Activated naive CD8-positive, alpha-beta T cell treated with anti-CD3 and anti-CD28 coated beads, Interleukin-2, amount 10 ng/mL, durations not matched to agents 7 days and 5 days (primary cell): Measurements from ENCODE around the gene C10orf95. TPM values are rescaled to one million over a fixed set of nuclear protein-coding genes. Genes with fewer than 3 reads are reported as not detected.
"Not testable (repeated sequence)": the region's sequence is repeated elsewhere in the genome, so short reads cannot be mapped to it uniquely, and the experiment has no call there.

ENCODE experiments used
- ATAC-seq: fragments of 150-1000 bp; cut with Tn5 transposase; one replicate; pipeline ENCODE4 v1.10.0; 2021; ENCODE audit warnings: low read depth, moderate library complexity
- POLR2A ChIA-PET: fragments of 350-600 bp; sonication (Branson Sonifier 250); formaldehyde crosslinking; loops from one replicate; lab custom pipeline; 2021; ENCODE audit warnings: antibody characterized with exemption; lab: Charles Lee
- DNase-seq: peaks from one replicate; pipeline ENCODE4 v3.0.0; 2021
- H3K27ac Mint-ChIP-seq: one replicate; pipeline ENCODE4 v1.8.0; 2022; ENCODE audit warnings: mild to moderate bottlenecking, mixed read lengths
- H3K27me3 Mint-ChIP-seq: one replicate; pipeline ENCODE4 v1.8.0; 2022; ENCODE audit warnings: mild to moderate bottlenecking, moderate library complexity, mixed read lengths
- H3K36me3 Mint-ChIP-seq: one replicate; pipeline ENCODE4 v1.8.0; 2021; ENCODE audit warnings: mild to moderate bottlenecking, mixed read lengths
- H3K4me1 Mint-ChIP-seq: one replicate; pipeline ENCODE4 v1.8.0; 2021; ENCODE audit warnings: mixed read lengths
- H3K4me3 Mint-ChIP-seq: one replicate; pipeline ENCODE4 v1.8.0; 2022; ENCODE audit warnings: mild to moderate bottlenecking, moderate library complexity, mixed read lengths
- H3K9me3 Mint-ChIP-seq: one replicate; pipeline ENCODE4 v1.8.0; 2021; ENCODE audit warnings: mixed read lengths
- total RNA-seq, 2 experiments: library from RNA; stranded (reverse); gene quantifications; one replicate each; pipeline ENCODE4 v1.2.3, GENCODE V29; 2021

The C10orf95 gene
- total RNA-seq = under 1 TPM; 0.28 to 0.54 TPM

GRCh38 chr10:102451105-102451969 is at the start of gene C10orf95:
TSS of gene C10orf95 (minus strand) at chr10:102451543. CDS start at chr10:102451093, 450 bp downstream.
- peaks cover 31% of the 10 kb centered on the region for H3K4me1 Mint-ChIP-seq
- peak within 1 kb of the TSS; percentile 94 for H3K4me3 Mint-ChIP-seq
- no peaks in the 10 kb centered on the region for H3K9me3 Mint-ChIP-seq
- ATAC-seq (no peak), DNase-seq (peak; percentile 49)
- H3K27ac Mint-ChIP-seq = peak within 1 kb of the TSS; percentile 82
- POLR2A ChIA-PET = interaction anchor here (0.5 to 6.6 kb wide), 17 partner anchors 8 to 262 kb away, joined by 3 to 163 read pairs (median 6); partner anchors contain the start of genes ACTR1A, CUEDC2, FBXL15 and NFKB2
- peaks cover 15% of the 10 kb centered on the region for H3K36me3 Mint-ChIP-seq
- H3K27me3 Mint-ChIP-seq = no peaks in the 10 kb centered on the region

- not testable (repeated sequence) for H3K9me3 Mint-ChIP-seq, DNase-seq, H3K27ac Mint-ChIP-seq, H3K27me3 Mint-ChIP-seq, H3K36me3 Mint-ChIP-seq, ATAC-seq, H3K4me3 Mint-ChIP-seq
- H3K4me1 Mint-ChIP-seq = peaks cover 21% of the 10 kb centered on the region
- POLR2A ChIA-PET = interaction anchor here (1.0 to 1.1 kb wide), 2 partner anchors 83 to 102 kb away, joined by 3 to 4 read pairs; no protein-coding TSS in a partner anchor
Observed at GRCh38 chr10:102500686-102501085, 49.3 kb upstream of the C10orf95 start.

GRCh38 chr10:102499356-102499755 is 48.0 kb upstream of the C10orf95 start:
- Mint-ChIP-seq H3K9me3 (no peaks in the 10 kb centered on the region), H3K27ac (no peak overlapping the region), H3K36me3 (peaks cover 4% of the 10 kb centered on the region), H3K4me1 (peaks cover 13% of the 10 kb centered on the region), H3K27me3 (no peaks in the 10 kb centered on the region), H3K4me3 (no peak overlapping the region)
- DNase-seq = no peak
- no peak for ATAC-seq
- POLR2A ChIA-PET = no interaction called here

GRCh38 chr10:102497545-102497944 is 46.2 kb upstream of the C10orf95 start:
- no peak for DNase-seq
- H3K9me3 Mint-ChIP-seq = no peaks in the 10 kb centered on the region
- POLR2A ChIA-PET = interaction anchor here (0.6 to 0.7 kb wide), 3 partner anchors 15 to 347 kb away, joined by 3 read pairs; no protein-coding TSS in a partner anchor
- no peak overlapping the region for H3K27ac Mint-ChIP-seq
- H3K4me1 Mint-ChIP-seq = peaks cover 18% of the 10 kb centered on the region
- H3K27me3 Mint-ChIP-seq = no peaks in the 10 kb centered on the region
- peaks cover 4% of the 10 kb centered on the region for H3K36me3 Mint-ChIP-seq
- ATAC-seq = no peak
- H3K4me3 Mint-ChIP-seq = no peak overlapping the region

- no peaks in the 10 kb centered on the region for H3K27me3 Mint-ChIP-seq
- H3K36me3 Mint-ChIP-seq = peaks cover 8% of the 10 kb centered on the region
- no peak overlapping the region for H3K4me3 Mint-ChIP-seq
- peaks cover 18% of the 10 kb centered on the region for H3K4me1 Mint-ChIP-seq
- POLR2A ChIA-PET = interaction anchor here (1.2 kb wide), 1 partner anchor 11 kb away, joined by 3 read pairs; no protein-coding TSS in a partner anchor
- no peak overlapping the region for H3K27ac Mint-ChIP-seq
- H3K9me3 Mint-ChIP-seq = no peaks in the 10 kb centered on the region
- DNase-seq = no peak
- ATAC-seq = no peak
Observed at GRCh38 chr10:102493771-102494170, 42.4 kb upstream of the C10orf95 start.

- peaks cover 9% of the 10 kb centered on the region for H3K36me3 Mint-ChIP-seq
- H3K27ac Mint-ChIP-seq = no peak overlapping the region
- no peak overlapping the region for H3K4me3 Mint-ChIP-seq
Observed at GRCh38 chr10:102492983-102493382, 41.6 kb upstream of the C10orf95 start.

GRCh38 chr10:102492344-102492939 is 41.1 kb upstream of the C10orf95 start:
- peak overlapping the region; percentile 42 for H3K27ac Mint-ChIP-seq
- H3K36me3 Mint-ChIP-seq = peaks cover 12% of the 10 kb centered on the region
- no peak overlapping the region for H3K4me3 Mint-ChIP-seq
- peaks cover 16% of the 10 kb centered on the region for H3K4me1 Mint-ChIP-seq
- POLR2A ChIA-PET = no interaction called here
- DNase-seq = no peak
- no peaks in the 10 kb centered on the region for H3K9me3 Mint-ChIP-seq
- ATAC-seq = no peak
- H3K27me3 Mint-ChIP-seq = no peaks in the 10 kb centered on the region

More at GRCh38 chr10:102492983-102493382, 41.6 kb upstream of the C10orf95 start:
- DNase-seq (no peak), ATAC-seq (no peak)
- H3K9me3 Mint-ChIP-seq = no peaks in the 10 kb centered on the region
- H3K27me3 Mint-ChIP-seq = no peaks in the 10 kb centered on the region
- H3K4me1 Mint-ChIP-seq = peaks cover 16% of the 10 kb centered on the region
- POLR2A ChIA-PET = no interaction called here

GRCh38 chr10:102491136-102491535 is 39.8 kb upstream of the C10orf95 start:
- no peak overlapping the region for H3K4me3 Mint-ChIP-seq
- H3K4me1 Mint-ChIP-seq = peaks cover 14% of the 10 kb centered on the region
- no peak for ATAC-seq
- DNase-seq = no peak
- H3K27me3 Mint-ChIP-seq = no peaks in the 10 kb centered on the region
- H3K27ac Mint-ChIP-seq = no peak overlapping the region
- H3K9me3 Mint-ChIP-seq = no peaks in the 10 kb centered on the region
- POLR2A ChIA-PET = no interaction called here
- peaks cover 11% of the 10 kb centered on the region for H3K36me3 Mint-ChIP-seq

GRCh38 chr10:102485093-102485784 is 33.9 kb upstream of the C10orf95 start:
- peaks cover 13% of the 10 kb centered on the region for H3K36me3 Mint-ChIP-seq
- POLR2A ChIA-PET = no interaction called here
- H3K4me3 Mint-ChIP-seq = no peak overlapping the region
- ATAC-seq (no peak), DNase-seq (no peak)
- H3K27me3 Mint-ChIP-seq = no peaks in the 10 kb centered on the region
- no peaks in the 10 kb centered on the region for H3K4me1 Mint-ChIP-seq
- no peak overlapping the region for H3K27ac Mint-ChIP-seq
- no peaks in the 10 kb centered on the region for H3K9me3 Mint-ChIP-seq

GRCh38 chr10:102484021-102484420 is 32.7 kb upstream of the C10orf95 start:
- POLR2A ChIA-PET = no interaction called here
- no peak for DNase-seq
- Mint-ChIP-seq H3K27ac (no peak overlapping the region), H3K36me3 (peaks cover 10% of the 10 kb centered on the region), H3K27me3 (no peaks in the 10 kb centered on the region), H3K4me3 (no peak overlapping the region), H3K4me1 (peaks cover 2% of the 10 kb centered on the region), H3K9me3 (no peaks in the 10 kb centered on the region)
- no peak for ATAC-seq

GRCh38 chr10:102480396-102480795 is 29.1 kb upstream of the C10orf95 start:
- H3K36me3 Mint-ChIP-seq = no peaks in the 10 kb centered on the region
- H3K27ac Mint-ChIP-seq = no peak overlapping the region
- POLR2A ChIA-PET = interaction anchor here (0.9 to 2.1 kb wide), 2 partner anchors 44 to 81 kb away, joined by 4 to 5 read pairs; no protein-coding TSS in a partner anchor
- H3K4me1 Mint-ChIP-seq = peaks cover 11% of the 10 kb centered on the region
- ATAC-seq = no peak
- H3K27me3 Mint-ChIP-seq = no peaks in the 10 kb centered on the region
- no peaks in the 10 kb centered on the region for H3K9me3 Mint-ChIP-seq
- no peak for DNase-seq
- no peak overlapping the region for H3K4me3 Mint-ChIP-seq

- no peak for ATAC-seq
- H3K36me3 Mint-ChIP-seq = no peaks in the 10 kb centered on the region
- no peaks in the 10 kb centered on the region for H3K27me3 Mint-ChIP-seq
- H3K27ac Mint-ChIP-seq = peak overlapping the region; percentile 25
- no peaks in the 10 kb centered on the region for H3K9me3 Mint-ChIP-seq
- H3K4me1 Mint-ChIP-seq = peaks cover 11% of the 10 kb centered on the region
- POLR2A ChIA-PET = interaction anchor here (0.9 to 2.3 kb wide), 6 partner anchors 30 to 253 kb away, joined by 3 to 9 read pairs (median 4); no protein-coding TSS in a partner anchor
- H3K4me3 Mint-ChIP-seq = no peak overlapping the region
- no peak for DNase-seq
Observed at GRCh38 chr10:102479651-102480050, 28.3 kb upstream of the C10orf95 start.
